ENCODE results near the gene CDH11. TPM values are rescaled to one million over a fixed set of nuclear protein-coding genes. Genes with fewer than 3 reads are reported as not detected.

The CDH11 gene
- total and polyA plus RNA-seq, 2 donors (not counting 1 experiment from before 2014, with no cell fraction given) = not detected

DNA sequence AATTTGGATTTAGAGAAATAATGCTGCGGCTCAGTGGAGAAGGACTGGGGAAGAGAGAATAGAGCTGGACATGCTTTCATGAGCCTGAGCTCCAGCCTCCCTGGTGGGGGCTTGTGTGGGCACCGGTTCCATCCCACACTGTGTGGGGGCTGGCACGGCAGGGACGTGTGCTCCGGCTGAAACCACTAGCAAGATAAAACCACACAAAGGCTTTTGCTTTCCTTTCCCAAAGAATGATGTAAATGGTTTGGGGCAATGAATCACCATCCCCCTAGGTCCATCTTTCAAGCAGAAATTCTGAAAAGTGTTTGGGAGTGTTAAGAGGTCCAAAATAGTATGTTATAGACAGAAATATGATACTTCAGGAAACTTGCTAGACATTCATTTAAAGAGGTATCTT lies 77.0 kb downstream of the CDH11 start:
- Histone ChIP-seq H3K4me3 (ENCODE audit: control extremely low read depth in 1 of 5, extremely low read depth in 1 of 5, insufficient read depth in 1 of 5, low read depth in 2 of 5, low read length in 4 of 5) (no peak overlapping the region), H3K27ac (ENCODE audit: low read length in 2 of 2) (no peak overlapping the region), H4K20me1 (ENCODE audit: control insufficient read depth, insufficient read depth, low read length, poor library complexity, severe bottlenecking) (no peaks in the 10 kb centered on the region), H3K9ac (ENCODE audit: low read length) (no peak overlapping the region), H3K36me3 (replicated peaks in 1 of 2; ENCODE audit: control extremely low read depth in 1 of 2, control insufficient read depth in 1 of 2, extremely low read depth in 1 of 2, insufficient read depth in 2 of 2, low read length in 1 of 2) (no peaks in the 10 kb centered on the region), H3K4me1 (ENCODE audit: control insufficient read depth in 2 of 2, insufficient read depth in 2 of 2, low read length in 2 of 2) (no peaks in the 10 kb centered on the region), H3K4me2 (replicated peaks; ENCODE audit: low read depth, low read length, poor library complexity, severe bottlenecking) (no peak overlapping the region), H3K9me3 (ENCODE audit: control extremely low read depth in 1 of 3, control insufficient read depth in 2 of 3, insufficient read depth in 1 of 3, low read length in 2 of 3) (peaks cover 0 to 5% (median 0%) of the 10 kb centered on the region in 3 donors), H2AFZ (ENCODE audit: insufficient read depth, low read depth, low read length, poor library complexity, severe bottlenecking) (no peak overlapping the region), H3K79me2 (ENCODE audit: control insufficient read depth, insufficient read depth, low read length) (no peaks in the 10 kb centered on the region), H3K27me3 (replicated peaks in 1 of 4; ENCODE audit: control extremely low read depth in 1 of 4, control insufficient read depth in 3 of 4, insufficient read depth in 4 of 4, low read length in 3 of 4) (peaks cover 0 to 2% (median 0%) of the 10 kb centered on the region in 4 experiments)
- 100% methylated on average over 1 of the region's 5 CpGs for WGBS (ENCODE audit: insufficient coverage)
- Mint-ChIP-seq H3K4me3 (no peak overlapping the region), H3K9me3 (ENCODE audit: insufficient read depth) (no peaks in the 10 kb centered on the region), H3K27me3 (no peaks in the 10 kb centered on the region), H3K27ac (no peak overlapping the region), H3K4me1 (no peaks in the 10 kb centered on the region)
- DNase-seq (no peak), ATAC-seq (ENCODE audit: low read depth) (no peak)
- POLR2A ChIA-PET = no interaction called here
- no peak for TF ChIP-seq EZH2 (IDR thresholded peaks at IDR 0.05; ENCODE audit: borderline replicate concordance, insufficient read depth, low read depth, low read length, poor library complexity, severe bottlenecking)
- TF ChIP-seq, protein P1, sequence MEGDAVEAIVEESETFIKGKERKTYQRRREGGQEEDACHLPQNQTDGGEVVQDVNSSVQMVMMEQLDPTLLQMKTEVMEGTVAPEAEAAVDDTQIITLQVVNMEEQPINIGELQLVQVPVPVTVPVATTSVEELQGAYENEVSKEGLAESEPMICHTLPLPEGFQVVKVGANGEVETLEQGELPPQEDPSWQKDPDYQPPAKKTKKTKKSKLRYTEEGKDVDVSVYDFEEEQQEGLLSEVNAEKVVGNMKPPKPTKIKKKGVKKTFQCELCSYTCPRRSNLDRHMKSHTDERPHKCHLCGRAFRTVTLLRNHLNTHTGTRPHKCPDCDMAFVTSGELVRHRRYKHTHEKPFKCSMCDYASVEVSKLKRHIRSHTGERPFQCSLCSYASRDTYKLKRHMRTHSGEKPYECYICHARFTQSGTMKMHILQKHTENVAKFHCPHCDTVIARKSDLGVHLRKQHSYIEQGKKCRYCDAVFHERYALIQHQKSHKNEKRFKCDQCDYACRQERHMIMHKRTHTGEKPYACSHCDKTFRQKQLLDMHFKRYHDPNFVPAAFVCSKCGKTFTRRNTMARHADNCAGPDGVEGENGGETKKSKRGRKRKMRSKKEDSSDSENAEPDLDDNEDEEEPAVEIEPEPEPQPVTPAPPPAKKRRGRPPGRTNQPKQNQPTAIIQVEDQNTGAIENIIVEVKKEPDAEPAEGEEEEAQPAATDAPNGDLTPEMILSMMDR (IDR thresholded peaks at IDR 0.05) = no peak
- intact Hi-C loops (cut with micrococcal nuclease) = no loop called here
- CTCF ChIA-PET = no interaction called here

DNA sequence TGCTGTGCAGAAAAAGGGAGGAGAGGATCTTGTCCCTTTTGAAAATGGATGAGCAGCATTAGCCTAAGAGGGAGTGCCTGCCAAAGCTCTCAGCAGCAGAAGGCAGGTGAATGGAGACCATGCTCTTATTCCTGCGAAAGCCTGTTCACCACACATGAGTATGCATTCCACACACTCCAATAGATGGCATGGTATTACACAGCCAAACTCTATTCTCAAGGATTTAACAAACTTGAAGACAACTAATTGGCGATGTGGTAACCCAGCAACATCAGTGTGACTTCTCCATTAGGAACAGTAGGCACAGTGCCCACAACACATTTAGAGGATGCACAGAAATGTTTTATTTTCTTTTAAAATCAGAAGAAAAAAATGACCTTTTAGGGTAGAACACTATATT lies 77.8 kb downstream of the CDH11 start:
- no peaks in the 10 kb centered on the region for H3K27me3 Mint-ChIP-seq
- DNase-seq (no peak), ATAC-seq (ENCODE audit: low read depth) (no peak)
- H3K4me1 Mint-ChIP-seq = no peaks in the 10 kb centered on the region
- CTCF ChIA-PET = no interaction called here
- peaks cover 2% of the 10 kb centered on the region for H3K9me3 Mint-ChIP-seq (ENCODE audit: insufficient read depth)
- H3K4me2 ChIP-seq (replicated peaks; ENCODE audit: low read depth, low read length, poor library complexity, severe bottlenecking) = no peak overlapping the region
- POLR2A ChIA-PET = no interaction called here
- no peak overlapping the region for H3K4me3 ChIP-seq (ENCODE audit: control extremely low read depth in 1 of 5, extremely low read depth in 1 of 5, insufficient read depth in 1 of 5, low read depth in 2 of 5, low read length in 4 of 5)
- no CpG with 5 or more reads among the region's 2 CpGs for WGBS (ENCODE audit: insufficient coverage)
- H3K27ac ChIP-seq (ENCODE audit: low read length in 2 of 2) = no peak overlapping the region
- TF ChIP-seq, protein P1 (IDR thresholded peaks at IDR 0.05) = no peak
- no peak for TF ChIP-seq EZH2 (IDR thresholded peaks at IDR 0.05; ENCODE audit: borderline replicate concordance, insufficient read depth, low read depth, low read length, poor library complexity, severe bottlenecking)
- H3K36me3 ChIP-seq (replicated peaks in 1 of 2; ENCODE audit: control extremely low read depth in 1 of 2, control insufficient read depth in 1 of 2, extremely low read depth in 1 of 2, insufficient read depth in 2 of 2, low read length in 1 of 2) = no peaks in the 10 kb centered on the region
- no peaks in the 10 kb centered on the region for H3K79me2 ChIP-seq (ENCODE audit: control insufficient read depth, insufficient read depth, low read length)
- H2AFZ ChIP-seq (ENCODE audit: insufficient read depth, low read depth, low read length, poor library complexity, severe bottlenecking) = no peak overlapping the region
- no peak overlapping the region for H3K4me3 Mint-ChIP-seq
- H3K4me1 ChIP-seq (ENCODE audit: control insufficient read depth in 2 of 2, insufficient read depth in 2 of 2, low read length in 2 of 2) = no peaks in the 10 kb centered on the region
- intact Hi-C loops (cut with micrococcal nuclease) = no loop called here
- peaks cover 0 to 5% (median 0%) of the 10 kb centered on the region in 3 donors for H3K9me3 ChIP-seq (ENCODE audit: control extremely low read depth in 1 of 3, control insufficient read depth in 2 of 3, insufficient read depth in 1 of 3, low read length in 2 of 3)
- no peak overlapping the region for H3K27ac Mint-ChIP-seq
- H3K27me3 ChIP-seq (replicated peaks in 1 of 4; ENCODE audit: control extremely low read depth in 1 of 4, control insufficient read depth in 3 of 4, insufficient read depth in 4 of 4, low read length in 3 of 4) = peaks cover 0 to 2% (median 0%) of the 10 kb centered on the region in 4 experiments
- H4K20me1 ChIP-seq (ENCODE audit: control insufficient read depth, insufficient read depth, low read length, poor library complexity, severe bottlenecking) = no peaks in the 10 kb centered on the region
- H3K9ac ChIP-seq (ENCODE audit: low read length) = no peak overlapping the region

Data from B cell (primary cell).